ENCODE measurements around the gene GRHL1.

Gene GRHL1

DNA sequence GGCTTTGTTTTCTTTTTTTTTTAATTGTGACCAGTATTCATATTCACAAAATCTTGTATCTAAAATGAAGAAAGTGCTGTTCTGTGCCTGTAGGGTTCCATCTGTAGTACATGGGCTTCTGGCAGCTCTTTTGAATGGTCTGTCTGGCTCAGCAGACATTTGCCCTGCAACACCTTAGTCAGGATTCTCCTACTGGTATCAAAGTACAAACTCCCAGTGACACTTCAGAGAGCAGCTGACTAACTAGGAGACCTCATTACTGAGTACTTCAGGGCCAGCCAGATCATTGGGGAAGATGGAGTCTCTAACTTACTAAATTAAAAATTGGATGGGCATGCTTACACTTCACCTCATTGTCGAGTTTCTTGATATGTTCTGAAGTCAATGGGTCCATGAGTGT is 39.7 kb downstream of the GRHL1 start (continued):
- TF ChIP-seq SCRT1 (tag by site-specific recombination; IDR thresholded peaks at IDR 0.05; ENCODE audit: borderline replicate concordance) (no peak), ZNF621 (tag by site-specific recombination; IDR thresholded peaks at IDR 0.05) (no peak), ZBTB48 (tag by site-specific recombination; IDR thresholded peaks at IDR 0.05) (no peak), ZSCAN23 (tag by site-specific recombination; IDR thresholded peaks at IDR 0.05) (no peak)

- peaks cover 8 to 72% of the 10 kb centered on the region in 2 experiments; a peak in 2 of 3 replicates for H3K36me3 ChIP-seq (ENCODE audit: control insufficient read depth in 2 of 2, insufficient read depth in 1 of 2, low read length in 2 of 2)
- no peak overlapping the region for H3K4me3 ChIP-seq (ENCODE audit: low read depth, low read length)
- TF ChIP-seq ZNF10 (tag by site-specific recombination; IDR thresholded peaks at IDR 0.05) (no peak), HOXC10 (CRISPR knock-in tag; IDR thresholded peaks at IDR 0.05) (no peak), GFI1B (tag by site-specific recombination; IDR thresholded peaks at IDR 0.05) (no peak), ELK4 (IDR thresholded peaks at IDR 0.05; ENCODE audit: borderline replicate concordance, low read depth, low read length) (no peak), ZNF211 (tag by site-specific recombination; IDR thresholded peaks at IDR 0.05; ENCODE audit: low read depth) (no peak), ZBTB20 (tag by site-specific recombination; IDR thresholded peaks at IDR 0.05) (no peak), ZNF18 (tag by site-specific recombination; IDR thresholded peaks at IDR 0.05) (no peak), ZNF391 (tag by site-specific recombination; IDR thresholded peaks at IDR 0.05; ENCODE audit: borderline replicate concordance, low read depth) (no peak), ZNF549 (tag by site-specific recombination; IDR thresholded peaks at IDR 0.05) (no peak)
- TF ChIP-seq, protein P1, sequence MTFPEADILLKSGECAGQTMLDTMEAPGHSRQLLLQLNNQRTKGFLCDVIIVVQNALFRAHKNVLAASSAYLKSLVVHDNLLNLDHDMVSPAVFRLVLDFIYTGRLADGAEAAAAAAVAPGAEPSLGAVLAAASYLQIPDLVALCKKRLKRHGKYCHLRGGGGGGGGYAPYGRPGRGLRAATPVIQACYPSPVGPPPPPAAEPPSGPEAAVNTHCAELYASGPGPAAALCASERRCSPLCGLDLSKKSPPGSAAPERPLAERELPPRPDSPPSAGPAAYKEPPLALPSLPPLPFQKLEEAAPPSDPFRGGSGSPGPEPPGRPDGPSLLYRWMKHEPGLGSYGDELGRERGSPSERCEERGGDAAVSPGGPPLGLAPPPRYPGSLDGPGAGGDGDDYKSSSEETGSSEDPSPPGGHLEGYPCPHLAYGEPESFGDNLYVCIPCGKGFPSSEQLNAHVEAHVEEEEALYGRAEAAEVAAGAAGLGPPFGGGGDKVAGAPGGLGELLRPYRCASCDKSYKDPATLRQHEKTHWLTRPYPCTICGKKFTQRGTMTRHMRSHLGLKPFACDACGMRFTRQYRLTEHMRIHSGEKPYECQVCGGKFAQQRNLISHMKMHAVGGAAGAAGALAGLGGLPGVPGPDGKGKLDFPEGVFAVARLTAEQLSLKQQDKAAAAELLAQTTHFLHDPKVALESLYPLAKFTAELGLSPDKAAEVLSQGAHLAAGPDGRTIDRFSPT (tag by site-specific recombination; IDR thresholded peaks at IDR 0.05) = no peak
- no peaks in the 10 kb centered on the region for H3K9me3 ChIP-seq (ENCODE audit: control insufficient read depth, insufficient read depth, low read depth, low read length)
- H3K4me1 ChIP-seq (ENCODE audit: control insufficient read depth, insufficient read depth, low read length) = no peaks in the 10 kb centered on the region
- H3K27ac ChIP-seq (ENCODE audit: extremely low read depth, low read depth, low read length) = no peak overlapping the region
- POLR2A ChIA-PET = no interaction called here
- CTCF ChIA-PET = interaction anchor here (0.8 to 1.3 kb wide), 2 partner anchors 8 to 57 kb away, joined by 3 to 11 read pairs; no protein-coding TSS in a partner anchor
These were observed 40.4 kb downstream of the GRHL1 start for GRCh38 chr2:9991829-9992273.

DNA sequence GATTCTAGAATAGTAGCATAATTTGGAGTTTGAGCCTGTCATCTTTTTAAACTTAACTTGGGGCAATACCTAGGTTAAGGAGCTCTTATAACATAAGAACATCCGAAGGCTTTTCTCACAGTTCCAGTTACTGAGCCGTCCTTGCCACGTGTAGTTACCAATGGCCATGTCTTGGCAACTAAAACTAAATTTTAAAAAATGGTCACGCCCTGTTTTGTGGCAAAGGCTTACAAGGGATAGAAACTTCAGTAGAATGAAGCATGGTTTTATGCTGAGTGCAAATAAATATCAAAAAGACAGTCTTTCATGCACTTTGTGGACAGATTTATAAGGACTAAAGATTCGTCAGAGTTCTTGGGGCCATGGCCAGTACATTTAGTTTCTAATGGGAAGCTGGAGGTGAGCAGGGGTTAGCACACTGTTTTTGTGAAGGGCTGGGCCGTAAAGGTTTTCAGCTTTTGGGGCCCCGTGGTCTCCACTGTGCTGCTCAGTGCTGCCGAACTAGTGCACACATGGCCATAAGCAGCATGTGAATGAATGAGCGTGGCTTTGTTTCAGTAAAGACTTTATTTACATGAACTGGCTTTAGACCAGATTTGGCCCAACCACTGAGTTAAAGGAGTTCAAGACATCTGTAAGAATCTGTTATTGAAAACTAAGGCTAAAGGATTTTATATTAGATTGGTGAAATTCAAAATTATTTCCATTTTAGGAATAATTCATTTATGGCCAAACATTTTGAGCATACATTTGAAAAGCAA is 41.1 kb downstream of the GRHL1 start:
- H3K4me3 ChIP-seq (ENCODE audit: low read depth, low read length) = no peak overlapping the region
- H3K27ac ChIP-seq (ENCODE audit: extremely low read depth, low read depth, low read length) = no peak overlapping the region
- ChIA-PET CTCF (interaction anchor here (0.5 to 1.3 kb wide), 4 partner anchors 8 to 222 kb away, joined by 3 to 11 read pairs (median 3); no protein-coding TSS in a partner anchor), POLR2A (no interaction called here)
- H3K9me3 ChIP-seq (ENCODE audit: control insufficient read depth, insufficient read depth, low read depth, low read length) = no peaks in the 10 kb centered on the region
- peaks cover 4 to 70% of the 10 kb centered on the region in 2 experiments; a peak in 2 of 3 replicates for H3K36me3 ChIP-seq (ENCODE audit: control insufficient read depth in 2 of 2, insufficient read depth in 1 of 2, low read length in 2 of 2)
- TF ChIP-seq ZNF416 (tag by site-specific recombination; IDR thresholded peaks at IDR 0.05) = no peak
- TF ChIP-seq GLI4 (tag by site-specific recombination; IDR thresholded peaks at IDR 0.05) = no peak
- no peak for TF ChIP-seq GLI2 (tag by site-specific recombination; IDR thresholded peaks at IDR 0.05; ENCODE audit: borderline replicate concordance, low read depth)
- TF ChIP-seq ZNF239 (tag by site-specific recombination; IDR thresholded peaks at IDR 0.05) = no peak
- TF ChIP-seq MYNN (tag by site-specific recombination; IDR thresholded peaks at IDR 0.05; ENCODE audit: borderline replicate concordance) = no peak
- TF ChIP-seq ZNF121 (tag by site-specific recombination; IDR thresholded peaks at IDR 0.05) = no peak
- no peaks in the 10 kb centered on the region for H3K4me1 ChIP-seq (ENCODE audit: control insufficient read depth, insufficient read depth, low read length)
